Muscle layer of colon (tissue), 2 donors: ENCODE measurements around the gene POGK.

Experiments
- H3K27ac ChIP-seq: one replicate; pipeline ENCODE4 v1.7.0; 2013; ENCODE audit warnings: low read depth, mild to moderate bottlenecking, low read length, moderate library complexity
- H3K27me3 ChIP-seq, 2 donors: one replicate each; pipeline ENCODE4 v1.7.0; 2013; ENCODE audit warnings: low read length in 2 of 2, mild to moderate bottlenecking in 2 of 2; ENCODE audit not compliant: insufficient read depth in 2 of 2, control insufficient read depth in 1 of 2
- H3K36me3 ChIP-seq: one replicate; pipeline ENCODE4 v1.7.0; 2013; ENCODE audit warnings: mild to moderate bottlenecking, low read length; ENCODE audit not compliant: insufficient read depth
- H3K4me1 ChIP-seq: one replicate; pipeline ENCODE4 v1.7.0; 2013; ENCODE audit warnings: mild to moderate bottlenecking, low read length; ENCODE audit not compliant: insufficient read depth
- H3K4me3 ChIP-seq, 2 donors: one replicate each; pipeline ENCODE4 v1.7.0; 2013; ENCODE audit warnings: low read length in 2 of 2, low read depth in 1 of 2, mild to moderate bottlenecking in 1 of 2, moderate library complexity in 1 of 2
- H3K9ac ChIP-seq: one replicate; pipeline ENCODE4 v1.7.0; 2013; ENCODE audit warnings: low read length
- H3K9me3 ChIP-seq: one replicate; pipeline ENCODE4 v1.7.0; 2013; ENCODE audit warnings: mild to moderate bottlenecking, low read length
- donor health status: abdominal sarcoma.
- donor health status: Adenocarcinoma of cecum.

POGK gene

GRCh38 chr1:166882893-166883292 lies 43.6 kb downstream of the POGK start:
- Histone ChIP-seq H3K9me3 (no peaks in the 10 kb centered on the region), H3K4me1 (peaks cover 26% of the 10 kb centered on the region), H3K36me3 (no peaks in the 10 kb centered on the region), H3K27me3 (no peaks in the 10 kb centered on the region), H3K27ac (no peak overlapping the region), H3K9ac (no peak overlapping the region), H3K4me3 (no peak overlapping the region)

GRCh38 chr1:166884040-166884642 lies 44.9 kb downstream of the POGK start:
- H3K9ac ChIP-seq: no peak overlapping the region
- H3K27ac ChIP-seq: no peak overlapping the region
- H3K4me3 ChIP-seq: peak overlapping the region; percentile 12 to 47
- H3K27me3 ChIP-seq: no peaks in the 10 kb centered on the region
- H3K4me1 ChIP-seq: peaks cover 26% of the 10 kb centered on the region
- no peaks in the 10 kb centered on the region for H3K36me3 ChIP-seq
- H3K9me3 ChIP-seq: no peaks in the 10 kb centered on the region

GRCh38 chr1:166884971-166885370 lies 45.7 kb downstream of the POGK start:
- Histone ChIP-seq H3K4me3 (no peak overlapping the region), H3K27me3 (no peaks in the 10 kb centered on the region), H3K9me3 (no peaks in the 10 kb centered on the region)

GRCh38 chr1:166888373-166889111 lies 49.3 kb downstream of the POGK start:
- H3K4me1 ChIP-seq: peaks cover 36% of the 10 kb centered on the region
- H3K9ac ChIP-seq: no peak overlapping the region
- H3K36me3 ChIP-seq: no peaks in the 10 kb centered on the region
- H3K27ac ChIP-seq: no peak overlapping the region
- no peaks in the 10 kb centered on the region for H3K27me3 ChIP-seq
- H3K4me3 ChIP-seq: no peak overlapping the region
- H3K9me3 ChIP-seq: no peaks in the 10 kb centered on the region

More at GRCh38 chr1:166884971-166885370, 45.7 kb downstream of the POGK start:
- no peak overlapping the region for H3K9ac ChIP-seq
- H3K36me3 ChIP-seq: no peaks in the 10 kb centered on the region
- H3K27ac ChIP-seq: no peak overlapping the region
- peaks cover 26% of the 10 kb centered on the region for H3K4me1 ChIP-seq

GRCh38 chr1:166889776-166890175 lies 50.5 kb downstream of the POGK start:
- H3K27me3 ChIP-seq: no peaks in the 10 kb centered on the region
- no peaks in the 10 kb centered on the region for H3K36me3 ChIP-seq
- peaks cover 35% of the 10 kb centered on the region for H3K4me1 ChIP-seq
- H3K4me3 ChIP-seq: no peak overlapping the region
- no peak overlapping the region for H3K27ac ChIP-seq
- H3K9me3 ChIP-seq: no peaks in the 10 kb centered on the region
- H3K9ac ChIP-seq: no peak overlapping the region

- no peak overlapping the region for H3K4me3 ChIP-seq
- H3K36me3 ChIP-seq: no peaks in the 10 kb centered on the region
- H3K27me3 ChIP-seq: no peaks in the 10 kb centered on the region
- H3K9ac ChIP-seq: no peak overlapping the region
- H3K27ac ChIP-seq: no peak overlapping the region
- no peaks in the 10 kb centered on the region for H3K9me3 ChIP-seq
- H3K4me1 ChIP-seq: peaks cover 14% of the 10 kb centered on the region
Observed at GRCh38 chr1:166895766-166896165, 56.5 kb downstream of the POGK start.

- Histone ChIP-seq H3K4me3 (no peak overlapping the region), H3K9me3 (no peaks in the 10 kb centered on the region), H3K4me1 (peaks cover 15% of the 10 kb centered on the region), H3K36me3 (no peaks in the 10 kb centered on the region), H3K27ac (no peak overlapping the region), H3K27me3 (no peaks in the 10 kb centered on the region), H3K9ac (no peak overlapping the region)
Observed at GRCh38 chr1:166899769-166900168, 60.5 kb downstream of the POGK start.

GRCh38 chr1:166900987-166901386 lies 61.7 kb downstream of the POGK start:
- no peak overlapping the region for H3K27ac ChIP-seq

GRCh38 chr1:166902279-166902678 lies 63.0 kb downstream of the POGK start:
- no peaks in the 10 kb centered on the region for H3K36me3 ChIP-seq
- no peak overlapping the region for H3K27ac ChIP-seq
- H3K9ac ChIP-seq: no peak overlapping the region
- no peaks in the 10 kb centered on the region for H3K27me3 ChIP-seq
- no peaks in the 10 kb centered on the region for H3K9me3 ChIP-seq
- H3K4me1 ChIP-seq: peaks cover 40% of the 10 kb centered on the region
- H3K4me3 ChIP-seq: no peak overlapping the region

More at GRCh38 chr1:166900987-166901386, 61.7 kb downstream of the POGK start:
- H3K4me1 ChIP-seq: peaks cover 28% of the 10 kb centered on the region
- no peaks in the 10 kb centered on the region for H3K36me3 ChIP-seq
- no peak overlapping the region for H3K4me3 ChIP-seq
- H3K9ac ChIP-seq: no peak overlapping the region
- H3K9me3 ChIP-seq: no peaks in the 10 kb centered on the region
- H3K27me3 ChIP-seq: no peaks in the 10 kb centered on the region

GRCh38 chr1:166903232-166903631 lies 64.0 kb downstream of the POGK start:
- Histone ChIP-seq H3K9ac (no peak overlapping the region), H3K9me3 (no peaks in the 10 kb centered on the region), H3K36me3 (no peaks in the 10 kb centered on the region), H3K27me3 (no peaks in the 10 kb centered on the region), H3K4me1 (peaks cover 40% of the 10 kb centered on the region), H3K27ac (no peak overlapping the region), H3K4me3 (no peak overlapping the region)

- no peak overlapping the region for H3K4me3 ChIP-seq
- no peaks in the 10 kb centered on the region for H3K36me3 ChIP-seq
- peak overlapping the region; percentile 36 for H3K27ac ChIP-seq
- H3K4me1 ChIP-seq: peaks cover 40% of the 10 kb centered on the region
- no peak overlapping the region for H3K9ac ChIP-seq
- no peaks in the 10 kb centered on the region for H3K27me3 ChIP-seq
- H3K9me3 ChIP-seq: no peaks in the 10 kb centered on the region
Observed at GRCh38 chr1:166905136-166905535, 65.9 kb downstream of the POGK start.

GRCh38 chr1:166905900-166906299 lies 66.6 kb downstream of the POGK start:
- Histone ChIP-seq H3K4me1 (peaks cover 39% of the 10 kb centered on the region), H3K4me3 (no peak overlapping the region), H3K9me3 (no peaks in the 10 kb centered on the region), H3K27ac (peak overlapping the region; percentile 36), H3K9ac (no peak overlapping the region), H3K36me3 (no peaks in the 10 kb centered on the region), H3K27me3 (no peaks in the 10 kb centered on the region)
